K562 (cell line): ENCODE results near the gene AFF1. TPM values are rescaled to one million over a fixed set of nuclear protein-coding genes. Genes with fewer than 3 reads are reported as not detected.

Experiments
- CGGBP1 ChIP-seq: fragments of 250-450 bp; sonication (Bioruptor Pico); IDR thresholded peaks from 2 replicates; pipeline ENCODE4 v1.9.0; 2021; ENCODE audit warnings: mild to moderate bottlenecking
- GTF2E2 ChIP-seq: fragments of 200-800 bp; sonication (Bioruptor generic); IDR thresholded peaks from 2 replicates; pipeline ENCODE4 v1.6.1; 2016; ENCODE audit warnings: missing genetic modification characterization, missing compliant biosample characterization
- HMGN3 ChIP-seq: IDR thresholded peaks from 2 replicates; pipeline ENCODE4 v1.6.1; 2011; ENCODE audit warnings: borderline replicate concordance, low read depth, mild to moderate bottlenecking, mixed read lengths, low read length; ENCODE audit not compliant: insufficient read length; ENCODE audit errors: extremely low read depth
- MTA1 ChIP-seq: fragments of 450-650 bp; IDR thresholded peaks from 2 replicates; pipeline ENCODE4 v1.6.1; 2017; ENCODE audit warnings: borderline replicate concordance
- PREB ChIP-seq: sonication (generic); formaldehyde crosslinking; IDR thresholded peaks from 2 replicates; pipeline ENCODE4 v1.8.1; 2023; ENCODE audit warnings: mild to moderate bottlenecking, missing genetic modification reagents
- SMAD1 ChIP-seq: fragments of 150-350 bp; IDR thresholded peaks from 2 replicates; pipeline ENCODE4 v1.6.1; 2014; ENCODE audit warnings: low read length, low read depth; ENCODE audit not compliant: partially characterized antibody
- SNRNP70 ChIP-seq: fragments of 200-400 bp; formaldehyde crosslinking; optimal IDR thresholded peaks from 2 replicates; pipeline ENCODE3; 2017; ENCODE audit warnings: low read depth, low read length
- SRSF7 ChIP-seq: fragments of 200-400 bp; formaldehyde crosslinking; optimal IDR thresholded peaks from 2 replicates; pipeline ENCODE3; 2017; ENCODE audit warnings: mild to moderate bottlenecking, low read depth, low read length
- THRAP3 ChIP-seq: fragments of 450-650 bp; IDR thresholded peaks from 2 replicates; pipeline ENCODE4 v1.6.1; 2016; ENCODE audit warnings: mild to moderate bottlenecking, inconsistent platforms, borderline replicate concordance
- ZNF175 ChIP-seq: fragments of 200-800 bp; sonication (Bioruptor generic); IDR thresholded peaks from 2 replicates; pipeline ENCODE4 v1.6.1; 2016; ENCODE audit warnings: low read depth, mild to moderate bottlenecking, missing genetic modification characterization, missing compliant biosample characterization
- polyA plus RNA-seq, 8 experiments: library from polyadenylated mRNA; depleted of rRNA in 4 of 8; stranded (reverse) in 5 of 8; unstranded in 3 of 8; fragments of >200 nt; fragmentation: Nextera tagmentation in 2 of 8; fragmentation: Illumina TruSeq in 1 of 8; extraction: Ambion mirVana in 2 of 8; extraction: Trizol in 1 of 8; gene quantifications; 2 replicates each; pipeline versions ENCODE4 v1.2.1 to v1.2.3, GENCODE V29; 2011 to 2014; ENCODE audit warnings: inconsistent platforms in 1 of 8, missing spikeins in 1 of 8
- total RNA-seq, 7 experiments: library from RNA; depleted of rRNA in 6 of 7; stranded (reverse); fragments of >200 nt in 6 of 7; fragmentation: Illumina TruSeq in 2 of 7; extraction: Trizol in 2 of 7; gene quantifications; 2 replicates each; pipeline versions ENCODE4 v1.2.1 to v1.2.3, GENCODE V29; 2011 to 2021; ENCODE audit warnings: low replicate concordance in 1 of 7

Gene AFF1
- total and polyA plus RNA-seq, 9 of the 15 experiments (the other 6 are each of a cell fraction or from before 2014, with no cell fraction given): 4.1 to 47.5 (median 17.2) TPM

- TF ChIP-seq CGGBP1 (CRISPR knock-in tag) (no peak), MTA1 (no peak), SNRNP70 (no peak), PREB (CRISPR knock-in tag) (peak; percentile 7; the same call in 1 of the 2 replicates), SMAD1 (no peak), HMGN3 (no peak), GTF2E2 (no peak), ZNF175 (CRISPR knock-in tag) (peak; percentile 63; the same call in 1 of the 2 replicates), SRSF7 (no peak), THRAP3 (no peak)
Observed at GRCh38 chr4:87006426-87006675, 71.5 kb downstream of the AFF1 start (continued).
